Activated effector memory CD4-positive, alpha-beta T cell treated with anti-CD3 and anti-CD28 coated beads, Interleukin-2, amount 50 U/mL, for 16 hours (primary cell): ENCODE measurements around the gene MYB.
"Not testable (repeated sequence)": the region's sequence is repeated elsewhere in the genome, so short reads cannot be mapped to it uniquely, and the experiment has no call there.

Experiments used
- DNase-seq: peaks from one replicate; pipeline ENCODE4 v3.0.0-alpha.2; 2020

MYB gene

DNA sequence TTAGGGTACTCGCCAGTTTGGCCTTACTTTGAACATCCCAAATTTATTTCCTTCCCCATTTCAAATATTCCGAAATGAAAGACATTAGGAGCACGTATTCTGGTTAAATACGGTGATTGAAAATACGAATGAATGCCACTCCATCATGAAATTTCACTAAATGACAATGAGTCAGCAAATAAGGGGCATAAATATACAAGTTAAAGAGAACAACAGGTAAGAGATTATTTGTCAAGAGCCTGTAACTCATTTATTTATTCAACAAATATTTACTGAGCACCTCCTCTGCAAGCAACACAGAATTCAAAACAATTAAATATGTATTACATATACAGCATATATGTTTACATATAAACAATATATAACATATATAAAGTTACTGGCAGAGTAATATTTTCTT lies 44.8 kb downstream of the MYB start:
- DNase-seq: no peak

- no peak for DNase-seq
Observed at GRCh38 chr6:135226537-135226936, 45.4 kb downstream of the MYB start.

- DNase-seq: no peak
Observed at GRCh38 chr6:135227349-135227748, 46.2 kb downstream of the MYB start.

GRCh38 chr6:135227758-135228157 lies 46.6 kb downstream of the MYB start:
- no peak for DNase-seq

- DNase-seq: no peak
Observed at GRCh38 chr6:135228486-135228885, 47.4 kb downstream of the MYB start.

DNA sequence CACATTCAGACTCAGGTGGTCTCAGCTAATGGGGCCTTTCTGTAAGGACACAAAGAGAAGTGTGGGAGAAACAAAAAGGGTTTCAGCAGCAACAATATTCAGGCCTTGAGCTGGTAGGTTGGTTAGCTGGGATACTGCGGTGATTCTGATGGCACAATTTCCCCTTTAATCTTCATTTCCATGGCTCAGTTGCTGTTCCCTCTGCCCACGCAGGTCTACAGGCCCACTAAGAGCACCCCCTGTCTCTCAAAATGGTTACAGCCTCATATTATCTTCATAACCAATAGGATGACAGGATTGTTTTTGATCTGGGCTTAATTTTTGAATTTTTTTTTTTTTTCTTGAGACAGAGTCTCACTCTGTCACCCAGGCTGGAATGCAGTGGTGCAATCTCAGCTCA lies 48.9 kb downstream of the MYB start:
- no peak for DNase-seq

DNA sequence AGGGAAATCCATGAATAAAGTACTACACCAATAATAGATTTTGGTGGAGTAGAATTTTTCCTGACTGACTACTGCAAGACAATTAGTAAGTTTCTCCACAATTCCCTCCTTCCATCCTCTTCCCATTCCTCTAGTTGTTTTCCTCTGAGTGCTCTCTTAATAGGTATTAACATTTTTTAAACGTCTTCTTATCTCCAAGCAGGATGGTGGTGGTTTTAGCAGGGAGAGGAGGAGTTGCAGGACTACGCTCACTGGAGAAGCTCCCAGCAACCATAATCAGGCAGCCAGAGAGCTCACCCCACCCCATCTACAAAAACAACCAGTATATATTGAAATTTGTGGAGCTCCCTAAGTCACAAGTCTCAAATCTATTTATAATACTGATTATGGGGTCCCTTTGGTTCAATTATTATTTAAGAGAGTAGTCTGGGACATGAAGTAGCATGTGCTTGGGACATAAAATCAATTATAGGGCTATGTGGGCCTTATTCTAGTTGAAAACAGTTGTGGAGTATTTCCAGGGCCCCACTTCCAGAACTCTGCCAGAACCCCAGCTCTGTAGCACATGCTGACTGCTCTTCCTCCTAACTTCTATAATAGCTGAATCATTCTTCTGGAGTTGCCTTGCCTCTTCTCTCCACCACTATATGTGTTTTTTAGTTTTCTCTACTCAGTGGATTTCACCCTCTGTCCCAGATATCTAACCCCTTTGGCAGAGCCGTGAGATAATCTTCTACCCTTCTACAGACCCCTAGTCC lies 49.8 kb downstream of the MYB start:
- DNase-seq: no peak

DNA sequence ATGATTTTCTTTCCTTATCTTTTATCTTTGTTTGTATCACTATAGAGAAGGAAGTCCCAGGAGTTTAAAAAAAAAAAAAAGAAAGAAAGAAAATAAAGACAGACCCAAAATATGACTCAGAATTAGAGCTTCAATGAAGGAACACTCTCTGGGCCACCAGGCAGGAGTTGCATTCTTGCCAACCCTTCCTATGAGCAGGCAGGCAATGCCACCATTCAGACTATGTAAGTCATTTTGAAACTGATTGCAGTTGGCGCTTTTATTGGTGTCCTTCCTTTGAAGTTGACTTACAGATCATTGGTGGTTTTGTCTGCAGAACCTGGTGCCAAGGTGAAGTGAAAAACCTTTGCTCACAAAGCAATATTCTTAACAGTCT lies 50.3 kb downstream of the MYB start:
- DNase-seq: no peak

- no peak for DNase-seq
Observed at GRCh38 chr6:135233686-135234491, 52.8 kb downstream of the MYB start.

DNA sequence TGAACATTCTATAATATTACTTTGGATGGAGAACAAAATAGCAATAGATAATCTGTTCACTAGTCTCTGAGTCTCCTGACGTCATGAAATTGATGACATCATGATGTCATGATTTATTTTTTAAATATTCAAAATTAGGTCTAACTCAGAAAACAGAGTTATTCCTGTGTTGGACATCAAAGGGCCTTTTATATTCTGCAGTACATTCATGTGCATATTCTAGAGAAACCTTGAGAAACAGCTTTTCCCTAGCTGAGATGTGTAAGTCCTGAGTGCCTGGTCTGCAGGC lies 53.3 kb downstream of the MYB start:
- no peak for DNase-seq

- no peak for DNase-seq
Observed at GRCh38 chr6:135235716-135236115, 54.6 kb downstream of the MYB start.

GRCh38 chr6:135236319-135236718 lies 55.2 kb downstream of the MYB start:
- DNase-seq: no peak

DNA sequence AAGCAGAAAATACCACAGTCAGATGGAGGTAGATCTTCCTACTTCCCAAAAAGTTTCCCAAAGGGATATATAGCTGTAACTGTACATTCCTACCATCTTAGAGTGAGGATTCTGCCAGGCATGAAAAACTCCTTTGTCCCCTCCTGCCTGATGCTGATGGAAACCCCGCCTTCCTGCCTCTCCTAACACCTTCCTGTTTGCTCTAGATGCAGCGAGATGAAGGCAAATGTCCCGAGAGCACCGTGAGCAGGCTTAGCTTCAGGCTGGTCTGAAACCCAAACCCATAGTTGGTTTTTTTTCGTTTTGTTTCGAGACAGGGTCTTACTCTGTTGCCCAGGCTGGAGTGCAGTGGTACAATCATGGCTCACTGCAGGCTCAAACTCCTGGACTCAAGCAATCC lies 55.6 kb downstream of the MYB start:
- no peak for DNase-seq

GRCh38 chr6:135240711-135241110 lies 59.6 kb downstream of the MYB start:
- no peak for DNase-seq

DNA sequence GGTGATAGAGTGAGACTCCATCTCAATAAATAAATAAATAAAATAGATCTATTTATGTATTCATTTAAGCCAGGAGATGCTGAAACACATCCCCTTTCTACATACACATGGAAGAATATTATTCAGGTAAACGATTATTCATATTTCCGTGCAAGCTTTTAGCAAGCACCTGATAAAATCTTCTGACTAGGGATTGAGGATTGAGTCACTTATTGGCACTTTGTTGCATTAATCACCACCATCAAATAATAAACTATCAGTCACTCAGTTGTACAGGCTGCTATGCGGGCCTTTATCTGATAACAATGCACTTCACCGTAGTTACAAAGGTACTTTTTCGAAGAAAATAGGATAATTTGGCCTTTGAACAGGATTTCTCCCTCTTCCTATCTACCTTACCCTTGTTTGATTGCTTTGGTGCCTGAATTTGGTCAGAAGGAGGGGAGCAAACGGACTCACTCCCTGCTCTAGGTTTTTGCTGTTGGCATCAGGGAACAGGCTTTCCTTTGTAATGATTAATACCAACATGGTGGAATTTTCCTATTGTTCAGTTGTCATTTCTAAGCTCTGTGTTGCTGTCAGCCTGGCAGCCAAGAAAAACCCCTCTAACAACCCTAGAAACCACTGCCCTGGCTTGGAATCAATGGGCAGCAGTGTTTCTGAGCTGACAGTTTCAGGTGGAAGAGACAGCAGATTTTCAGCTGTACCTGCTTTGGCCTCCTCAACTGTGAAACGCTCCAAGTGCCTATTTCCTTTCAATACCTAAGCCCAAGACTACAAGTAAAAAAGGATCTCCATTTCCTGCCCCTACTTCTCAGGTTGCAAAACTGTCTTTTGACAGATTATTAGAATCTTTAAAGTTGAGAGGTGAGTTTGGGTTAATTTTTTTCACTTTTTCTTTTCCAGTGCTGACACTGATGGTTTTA lies 63.0 kb downstream of the MYB start:
- DNase-seq: no peak

DNA sequence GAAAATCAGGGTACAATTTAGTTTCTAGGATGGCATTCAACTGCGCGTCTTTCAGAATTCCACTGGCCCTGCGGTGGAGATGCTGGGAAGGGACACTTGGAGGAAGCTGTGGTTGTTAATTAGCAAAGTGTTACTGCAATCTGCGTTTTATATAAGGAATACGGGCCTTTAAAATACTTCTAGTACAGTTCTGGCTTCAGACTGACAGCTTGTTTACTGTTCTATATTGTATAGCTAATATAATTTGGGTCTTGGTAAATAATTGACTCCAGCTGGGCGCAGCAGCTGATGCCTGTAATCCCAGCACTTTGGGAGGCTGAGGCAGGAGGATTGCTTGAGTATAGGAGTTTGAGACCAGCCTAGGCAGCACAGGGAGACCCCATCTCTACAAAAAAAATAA lies 63.7 kb downstream of the MYB start:
- DNase-seq: no peak

DNA sequence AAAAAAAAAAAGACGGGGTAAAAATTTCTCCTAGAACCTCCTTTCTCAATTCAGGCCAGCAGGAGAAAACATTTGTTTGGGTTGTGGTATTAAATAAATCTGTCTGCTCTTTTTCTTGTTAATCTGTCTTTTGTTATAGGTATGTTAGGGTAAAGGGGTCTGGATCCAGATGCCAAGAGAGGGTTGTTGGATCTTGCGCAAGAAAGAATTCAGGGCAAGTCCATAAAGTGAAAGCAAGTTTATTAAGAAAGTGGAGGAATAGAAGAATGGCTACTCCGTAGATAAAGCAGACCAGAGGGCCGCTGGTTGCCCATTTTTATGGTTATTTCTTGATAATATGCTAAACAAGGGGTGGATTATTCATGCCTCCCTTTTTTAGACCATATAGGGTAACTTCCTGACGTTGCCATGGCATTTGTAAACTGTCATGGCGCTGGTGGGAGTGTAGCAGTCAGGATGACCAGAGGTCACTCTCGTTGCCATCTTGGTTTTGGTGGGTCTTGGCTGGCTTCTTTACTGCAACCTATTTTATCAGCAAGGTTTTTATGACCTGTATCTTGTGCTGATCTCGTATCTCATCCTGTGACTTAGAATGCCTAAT lies 65.4 kb downstream of the MYB start:
- DNase-seq: not testable (repeated sequence)

GRCh38 chr6:135250234-135250633 lies 69.1 kb downstream of the MYB start:
- no peak for DNase-seq

GRCh38 chr6:135250751-135251497 lies 69.8 kb downstream of the MYB start:
- DNase-seq: no peak

- DNase-seq: no peak
Observed at GRCh38 chr6:135251498-135252441, 70.7 kb downstream of the MYB start.

- no peak for DNase-seq
Observed at GRCh38 chr6:135254471-135254870, 73.4 kb downstream of the MYB start.
